ENCODE data around the gene PXK. TPM values are rescaled to one million over a fixed set of nuclear protein-coding genes. Genes with fewer than 3 reads are reported as not detected.
"Not testable (repeated sequence)": the region's sequence is repeated elsewhere in the genome, so short reads cannot be mapped to it uniquely, and the experiment has no call there.

The PXK gene
- 10 to 100 TPM; 17.4 to 23.0 (median 21.8) TPM for total RNA-seq
- 18.8 TPM for total RNA-seq (2013)
- total RNA-seq: 23.0 to 75.4 (median 37.7) reads per million in 29 experiments

DNA sequence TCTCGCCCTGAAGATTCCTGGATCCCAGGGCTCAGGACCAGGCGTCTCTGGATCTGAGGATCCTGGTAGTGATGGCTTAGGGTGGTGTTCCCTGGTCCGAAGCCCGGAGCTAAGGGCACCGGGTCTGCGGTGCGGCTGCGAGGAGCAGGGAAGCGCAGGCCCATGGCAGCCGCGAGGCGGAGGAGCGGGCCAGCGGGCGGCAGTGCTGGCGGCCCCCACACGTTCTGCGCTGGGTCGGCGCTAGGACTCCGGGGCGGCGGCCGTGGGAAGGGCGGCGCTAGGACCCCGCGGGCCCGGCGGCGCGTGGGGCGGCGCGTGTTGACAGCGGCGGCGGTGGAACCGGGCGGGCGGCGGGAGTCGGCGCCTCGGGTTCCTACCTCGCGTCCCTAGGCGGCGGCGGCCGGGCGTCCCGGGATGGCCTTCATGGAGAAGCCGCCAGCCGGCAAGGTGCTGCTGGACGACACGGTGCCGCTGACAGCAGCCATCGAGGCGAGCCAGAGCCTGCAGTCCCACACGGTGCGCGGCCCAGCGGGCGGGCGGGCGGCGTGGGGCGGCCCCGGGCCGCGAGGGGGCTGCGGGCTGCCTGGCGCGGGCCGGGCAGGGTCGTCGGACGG lies at the start of gene PXK:
TSS of gene PXK (plus strand) at position 318 of the 614 bp plus-strand sequence. CDS start at position 415, 97 bp downstream.
- H3K36me3 ChIP-seq (ENCODE audit: control insufficient read depth in 2 of 2, extremely low read depth in 1 of 2, insufficient read depth in 1 of 2, low read length in 1 of 2): no peaks in the 10 kb centered on the region
- H3K4me3 ChIP-seq (ENCODE audit: control insufficient read depth in 1 of 2, extremely low read depth in 1 of 2, low read length in 1 of 2): peak within 1 kb of the TSS; percentile 57 to 70

DNA sequence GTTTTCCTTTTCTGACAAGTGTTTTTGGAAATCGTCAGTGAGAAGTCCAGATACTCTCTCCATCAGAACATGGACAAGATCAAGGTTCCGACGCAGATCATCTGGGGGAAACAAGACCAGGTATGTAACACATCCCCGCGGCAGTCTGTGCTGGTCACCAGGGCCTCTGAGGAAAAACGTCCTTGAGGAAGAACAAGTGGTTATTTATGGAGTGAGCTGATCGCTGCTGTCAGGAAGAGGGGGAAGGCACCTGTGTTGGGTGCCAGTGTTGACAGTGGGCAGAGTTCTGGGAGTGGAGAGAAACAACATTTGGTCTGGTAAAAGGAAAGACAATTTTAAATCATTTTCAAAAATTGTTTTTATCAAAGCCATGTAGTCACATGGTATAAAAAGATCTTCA lies 47.4 kb upstream of the PXK start:
- 100% methylated on average over 1 of the region's 7 CpGs for WGBS (ENCODE audit: insufficient coverage)
- ChIA-PET CTCF (no interaction called here), POLR2A (no interaction called here)
- no peaks in the 10 kb centered on the region for H3K9me3 ChIP-seq
- no peak for DNase-seq
- no peak overlapping the region for H3K27ac ChIP-seq (ENCODE audit: low read length)
- Mint-ChIP-seq H3K9me3 (no peaks in the 10 kb centered on the region), H3K27me3 (no peaks in the 10 kb centered on the region), H3K36me3 (peaks cover 33% of the 10 kb centered on the region), H3K27ac (no peak overlapping the region), H3K4me1 (no peaks in the 10 kb centered on the region), H3K4me3 (no peak overlapping the region)
- H3K36me3 ChIP-seq (ENCODE audit: control insufficient read depth in 2 of 2, extremely low read depth in 1 of 2, insufficient read depth in 1 of 2, low read length in 1 of 2): peaks cover 0 to 6% of the 10 kb centered on the region in 2 donors
- no peak overlapping the region for H3K4me3 ChIP-seq (ENCODE audit: control insufficient read depth in 1 of 2, extremely low read depth in 1 of 2, low read length in 1 of 2)
- no peaks in the 10 kb centered on the region for H3K4me1 ChIP-seq (ENCODE audit: control insufficient read depth in 1 of 2, extremely low read depth in 1 of 2, insufficient read depth in 2 of 2, low read length in 2 of 2)
- ATAC-seq (replicated peaks in 1 of 4): no peak
- no peaks in the 10 kb centered on the region for H3K27me3 ChIP-seq (replicated peaks in 1 of 2; ENCODE audit: control insufficient read depth in 2 of 2, extremely low read depth in 1 of 2, insufficient read depth in 2 of 2, low read length in 1 of 2)

More for the DNA sequence above, at the start of gene PXK:
- Histone ChIP-seq H3K27ac (ENCODE audit: low read length) (no peak within 1 kb of the TSS), H3K4me1 (ENCODE audit: control insufficient read depth in 1 of 2, extremely low read depth in 1 of 2, insufficient read depth in 2 of 2, low read length in 2 of 2) (peaks cover 8 to 17% of the 10 kb centered on the region in 2 experiments), H3K9me3 (no peaks in the 10 kb centered on the region), H3K27me3 (replicated peaks in 1 of 2; ENCODE audit: control insufficient read depth in 2 of 2, extremely low read depth in 1 of 2, insufficient read depth in 2 of 2, low read length in 1 of 2) (peaks cover 0 to 5% of the 10 kb centered on the region in 2 experiments)
- Mint-ChIP-seq H3K36me3 (peaks cover 5% of the 10 kb centered on the region), H3K27me3 (no peaks in the 10 kb centered on the region), H3K9me3 (no peaks in the 10 kb centered on the region), H3K4me1 (peaks cover 36 to 43% (median 39%) of the 10 kb centered on the region in 3 donors), H3K4me3 (peak within 1 kb of the TSS; percentile 94 to 100 (median 99)), H3K27ac (peak within 1 kb of the TSS; percentile 84 to 91)
- POLR2A ChIA-PET: interaction anchor here (0.5 to 0.6 kb wide), 2 partner anchors 151 to 310 kb away, joined by 4 to 5 read pairs; no protein-coding TSS in a partner anchor
- CTCF ChIA-PET: interaction anchor here (0.6 to 1.7 kb wide), 7 partner anchors 10 to 161 kb away, joined by 3 to 10 read pairs (median 3); partner anchors contain the start of genes KCTD6 (in 2 of the 2), HTD2 (in 1 of the 2) and RPP14 (in 1 of the 2)
- peak; percentile 91 to 95 (median 92) for ATAC-seq (replicated peaks in 1 of 4)
- 1% methylated on average over 79 of the region's 79 CpGs for WGBS (ENCODE audit: insufficient coverage)
- peak; percentile 58 to 86 (median 73) for DNase-seq

DNA sequence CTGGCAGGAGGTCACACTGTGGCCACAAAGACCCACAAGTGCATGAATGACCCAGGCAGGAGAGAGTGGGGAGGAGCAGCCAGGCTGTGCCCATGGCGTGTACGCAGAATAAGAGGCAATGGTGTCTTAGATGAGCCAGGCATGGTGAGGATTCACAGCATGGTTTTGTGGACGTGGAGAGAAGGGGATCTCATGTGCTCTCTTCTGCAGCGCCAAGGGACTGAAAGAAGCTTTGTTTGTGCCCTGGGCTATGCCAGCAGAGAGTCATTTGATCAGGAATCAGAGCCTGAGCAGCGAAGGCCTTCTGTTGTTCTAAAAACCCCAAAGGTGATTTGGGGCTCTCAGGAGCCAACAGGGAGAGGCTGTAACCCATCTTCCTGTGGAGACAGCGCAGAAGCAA lies 45.3 kb upstream of the PXK start:
- H3K4me1 ChIP-seq (ENCODE audit: control insufficient read depth in 1 of 2, extremely low read depth in 1 of 2, insufficient read depth in 2 of 2, low read length in 2 of 2): no peaks in the 10 kb centered on the region
- H3K9me3 ChIP-seq: no peaks in the 10 kb centered on the region
- CTCF ChIA-PET: no interaction called here
- H3K27me3 Mint-ChIP-seq: no peaks in the 10 kb centered on the region
- no peak overlapping the region for H3K27ac Mint-ChIP-seq
- no peak overlapping the region for H3K27ac ChIP-seq (ENCODE audit: low read length)
- H3K4me1 Mint-ChIP-seq: no peaks in the 10 kb centered on the region
- H3K36me3 Mint-ChIP-seq: peaks cover 37% of the 10 kb centered on the region
- no peaks in the 10 kb centered on the region for H3K9me3 Mint-ChIP-seq
- H3K27me3 ChIP-seq (replicated peaks in 1 of 2; ENCODE audit: control insufficient read depth in 2 of 2, extremely low read depth in 1 of 2, insufficient read depth in 2 of 2, low read length in 1 of 2): no peaks in the 10 kb centered on the region
- no peak overlapping the region for H3K4me3 ChIP-seq (ENCODE audit: control insufficient read depth in 1 of 2, extremely low read depth in 1 of 2, low read length in 1 of 2)
- 91% methylated on average over 6 of the region's 6 CpGs for WGBS (ENCODE audit: insufficient coverage)
- H3K4me3 Mint-ChIP-seq: no peak overlapping the region
- ATAC-seq (replicated peaks in 1 of 4): no peak
- POLR2A ChIA-PET: no interaction called here
- no peak for DNase-seq
- H3K36me3 ChIP-seq (ENCODE audit: control insufficient read depth in 2 of 2, extremely low read depth in 1 of 2, insufficient read depth in 1 of 2, low read length in 1 of 2): peaks cover 0 to 3% of the 10 kb centered on the region in 2 donors

DNA sequence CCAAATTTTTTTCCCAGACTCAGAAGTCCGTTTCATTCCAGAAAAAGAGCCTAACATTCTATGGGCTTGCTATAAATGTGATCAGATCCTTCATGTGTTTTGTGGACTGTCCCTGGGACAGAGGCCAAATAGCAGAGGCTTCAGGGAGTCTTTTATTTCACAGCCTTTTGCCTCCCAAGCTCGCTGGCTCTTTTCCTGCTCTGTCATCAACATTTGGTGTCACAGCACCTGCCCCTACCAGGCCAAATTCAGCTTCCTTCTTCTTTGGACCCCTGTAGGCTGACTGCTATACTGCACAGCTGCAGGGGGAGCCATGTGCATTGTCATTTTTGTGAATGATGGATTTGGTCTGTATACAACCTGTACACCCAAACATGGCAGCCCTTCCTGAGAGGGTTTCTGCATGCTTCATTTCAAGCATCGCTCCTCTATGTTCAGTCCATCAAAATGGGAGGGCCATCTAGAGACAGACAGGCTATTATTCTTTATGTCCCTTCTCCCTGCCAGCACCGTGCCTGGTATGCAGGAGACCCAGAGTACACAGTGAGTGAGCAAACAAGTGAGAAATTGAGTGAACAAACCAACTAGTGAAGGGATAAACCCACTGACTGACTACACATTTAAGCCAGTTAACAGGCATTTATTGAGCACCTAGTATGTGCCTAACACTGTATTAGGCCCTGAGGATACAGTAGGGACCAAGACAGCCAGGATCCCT lies 44.5 kb upstream of the PXK start:
- H3K4me1 ChIP-seq (ENCODE audit: control insufficient read depth in 1 of 2, extremely low read depth in 1 of 2, insufficient read depth in 2 of 2, low read length in 2 of 2): no peaks in the 10 kb centered on the region
- DNase-seq (no peak), ATAC-seq (replicated peaks in 1 of 4) (no peak)
- peaks cover 0 to 3% of the 10 kb centered on the region in 2 donors for H3K36me3 ChIP-seq (ENCODE audit: control insufficient read depth in 2 of 2, extremely low read depth in 1 of 2, insufficient read depth in 1 of 2, low read length in 1 of 2)
- Mint-ChIP-seq H3K27me3 (no peaks in the 10 kb centered on the region), H3K27ac (no peak overlapping the region), H3K9me3 (no peaks in the 10 kb centered on the region), H3K4me3 (no peak overlapping the region), H3K36me3 (peaks cover 34% of the 10 kb centered on the region), H3K4me1 (no peaks in the 10 kb centered on the region)
- no peaks in the 10 kb centered on the region for H3K27me3 ChIP-seq (replicated peaks in 1 of 2; ENCODE audit: control insufficient read depth in 2 of 2, extremely low read depth in 1 of 2, insufficient read depth in 2 of 2, low read length in 1 of 2)
- ChIA-PET CTCF (no interaction called here), POLR2A (no interaction called here)
- 67% methylated on average over 1 of the region's 4 CpGs for WGBS (ENCODE audit: insufficient coverage)
- no peak overlapping the region for H3K4me3 ChIP-seq (ENCODE audit: control insufficient read depth in 1 of 2, extremely low read depth in 1 of 2, low read length in 1 of 2)
- no peak overlapping the region for H3K27ac ChIP-seq (ENCODE audit: low read length)
- H3K9me3 ChIP-seq: no peaks in the 10 kb centered on the region

DNA sequence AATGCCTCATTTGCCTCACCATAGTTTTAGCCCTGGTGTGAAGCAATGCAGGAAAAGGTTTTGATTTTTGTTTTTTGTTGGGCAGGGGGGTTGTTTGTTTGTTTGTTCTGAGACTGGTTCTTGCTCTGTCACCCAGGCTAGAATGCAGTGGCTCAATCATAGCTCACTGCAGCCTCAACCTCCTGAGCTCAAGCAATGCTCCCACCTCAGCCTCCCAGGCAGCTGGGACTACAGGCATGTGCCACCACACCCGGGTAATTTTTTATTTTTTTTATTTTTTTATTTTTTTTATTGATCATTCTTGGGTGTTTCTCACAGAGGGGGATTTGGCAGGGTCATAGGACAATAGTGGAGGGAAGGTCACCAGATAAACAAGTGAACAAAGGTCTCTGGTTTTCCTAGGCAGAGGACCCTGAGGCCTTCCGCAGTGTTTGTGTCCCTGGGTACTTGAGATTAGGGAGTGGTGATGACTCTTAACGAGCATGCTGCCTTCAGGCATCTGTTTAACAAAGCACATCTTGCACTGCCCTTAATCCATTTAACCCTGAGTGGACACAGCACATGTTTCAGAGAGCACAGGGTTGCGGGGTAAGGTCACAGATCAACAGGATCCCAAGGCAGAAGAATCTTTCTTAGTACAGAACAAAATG lies 43.6 kb upstream of the PXK start:
- H3K9me3 Mint-ChIP-seq, CTCF ChIA-PET: not testable (repeated sequence)

DNA sequence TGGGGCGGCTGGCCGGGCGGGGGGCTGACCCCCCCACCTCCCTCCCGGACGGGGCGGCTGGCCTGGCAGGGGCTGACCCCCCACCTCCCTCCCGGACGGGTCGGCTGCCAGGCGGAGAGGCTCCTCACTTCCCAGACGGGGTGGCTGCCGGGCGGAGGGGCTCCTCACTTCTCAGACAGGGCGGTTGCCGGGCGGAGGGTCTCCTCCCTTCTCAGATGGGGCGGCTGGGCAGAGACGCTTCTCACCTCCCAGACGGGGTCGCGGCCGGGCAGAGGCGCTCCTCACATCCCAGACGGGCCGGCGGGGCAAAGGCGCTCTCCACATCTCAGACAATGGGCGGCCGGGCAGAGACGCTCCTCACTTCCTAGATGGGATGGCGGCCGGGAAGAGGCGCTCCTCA lies 42.2 kb upstream of the PXK start:
- H3K4me1 Mint-ChIP-seq; DNase-seq; H3K27ac ChIP-seq (ENCODE audit: low read length); CTCF ChIA-PET; H3K9me3 ChIP-seq; H3K4me3 Mint-ChIP-seq; H3K27me3 Mint-ChIP-seq; H3K9me3 Mint-ChIP-seq; ATAC-seq (replicated peaks in 1 of 4); H3K27me3 ChIP-seq (replicated peaks in 1 of 2; ENCODE audit: control insufficient read depth in 2 of 2, extremely low read depth in 1 of 2, insufficient read depth in 2 of 2, low read length in 1 of 2); H3K4me1 ChIP-seq (ENCODE audit: control insufficient read depth in 1 of 2, extremely low read depth in 1 of 2, insufficient read depth in 2 of 2, low read length in 2 of 2); H3K36me3 ChIP-seq (ENCODE audit: control insufficient read depth in 2 of 2, extremely low read depth in 1 of 2, insufficient read depth in 1 of 2, low read length in 1 of 2); POLR2A ChIA-PET; H3K27ac Mint-ChIP-seq; H3K4me3 ChIP-seq (ENCODE audit: control insufficient read depth in 1 of 2, extremely low read depth in 1 of 2, low read length in 1 of 2): not testable (repeated sequence)
- no CpG with 5 or more reads among the region's 33 CpGs for WGBS (ENCODE audit: insufficient coverage)
- H3K36me3 Mint-ChIP-seq: peaks cover 29% of the 10 kb centered on the region

More for the DNA sequence above, 43.6 kb upstream of the PXK start:
- H3K4me3 Mint-ChIP-seq; H3K27me3 Mint-ChIP-seq; H3K4me1 ChIP-seq (ENCODE audit: control insufficient read depth in 1 of 2, extremely low read depth in 1 of 2, insufficient read depth in 2 of 2, low read length in 2 of 2); H3K27ac Mint-ChIP-seq; ATAC-seq (replicated peaks in 1 of 4); H3K4me3 ChIP-seq (ENCODE audit: control insufficient read depth in 1 of 2, extremely low read depth in 1 of 2, low read length in 1 of 2); POLR2A ChIA-PET; H3K36me3 ChIP-seq (ENCODE audit: control insufficient read depth in 2 of 2, extremely low read depth in 1 of 2, insufficient read depth in 1 of 2, low read length in 1 of 2); DNase-seq; H3K9me3 ChIP-seq; H3K27me3 ChIP-seq (replicated peaks in 1 of 2; ENCODE audit: control insufficient read depth in 2 of 2, extremely low read depth in 1 of 2, insufficient read depth in 2 of 2, low read length in 1 of 2); H3K4me1 Mint-ChIP-seq; H3K27ac ChIP-seq (ENCODE audit: low read length): not testable (repeated sequence)
- WGBS (ENCODE audit: insufficient coverage): no CpG with 5 or more reads among the region's 4 CpGs
- H3K36me3 Mint-ChIP-seq: peaks cover 37% of the 10 kb centered on the region
